Thymus (tissue), 11 donors: Measurements from ENCODE around the gene MCM6. TPM values are rescaled to one million over a fixed set of nuclear protein-coding genes. Genes with fewer than 3 reads are reported as not detected.
"Not testable (repeated sequence)": the region's sequence is repeated elsewhere in the genome, so short reads cannot be mapped to it uniquely, and the experiment has no call there.

Experiments
- DNase-seq, 9 donors: peaks; one replicate each; pipeline ENCODE4 v3.0.0-alpha.2; 2013; ENCODE audit warnings: low spot score in 9 of 9, low read depth in 6 of 9, missing footprints in 1 of 9
- H3K27ac ChIP-seq, 2 donors: one replicate each; pipeline ENCODE4 v1.5.1; 2013; ENCODE audit warnings: control low read depth in 1 of 2, low read depth in 1 of 2, low read length in 1 of 2, mild to moderate bottlenecking in 1 of 2, moderate library complexity in 1 of 2
- H3K27me3 ChIP-seq, 2 donors: one replicate each; pipeline ENCODE4 v1.5.1; 2013; ENCODE audit warnings: low read length in 1 of 2; ENCODE audit not compliant: control insufficient read depth in 2 of 2, insufficient read depth in 1 of 2
- H3K36me3 ChIP-seq, 2 donors: one replicate each; pipeline ENCODE4 v1.5.1; 2013; ENCODE audit warnings: low read length in 1 of 2, mild to moderate bottlenecking in 1 of 2, moderate library complexity in 1 of 2; ENCODE audit not compliant: control insufficient read depth in 2 of 2, insufficient read depth in 2 of 2
- H3K4me1 ChIP-seq, 2 donors: one replicate each; pipeline ENCODE4 v1.5.1; 2013; ENCODE audit warnings: low read length in 2 of 2; ENCODE audit not compliant: control insufficient read depth in 2 of 2, insufficient read depth in 2 of 2
- H3K4me3 ChIP-seq, 2 donors: one replicate each; pipeline ENCODE4 v1.5.1; 2013; ENCODE audit warnings: low read length in 2 of 2, control low read depth in 1 of 2, mild to moderate bottlenecking in 1 of 2
- H3K9me3 ChIP-seq, 2 donors: one replicate each; pipeline ENCODE4 v1.5.1; 2013; ENCODE audit warnings: low read length in 1 of 2, mild to moderate bottlenecking in 1 of 2; ENCODE audit not compliant: control insufficient read depth in 2 of 2, insufficient read depth in 1 of 2
- WGBS: extraction: QIAGEN DNeasy Blood & Tissue Kit; methylation state at CpG from one replicate; pipeline ENCODE4 v1.1.7; 2013; 5-methylcytosine and 5-hydroxymethylcytosine counted together
- polyA plus RNA-seq: library from polyadenylated mRNA; stranded (reverse); fragments of 200-250 nt; gene quantifications from one replicate; pipeline ENCODE4 v1.2.3, GENCODE V29; 2013
- total RNA-seq: library from RNA; stranded (reverse); fragments of 120-200 nt; gene quantifications from one replicate; pipeline ENCODE4 v1.2.4, GENCODE V29; 2013
- donor health status: healthy.

MCM6 gene
- total and polyA plus RNA-seq, 2 donors = 19.5 to 52.4 TPM

DNA sequence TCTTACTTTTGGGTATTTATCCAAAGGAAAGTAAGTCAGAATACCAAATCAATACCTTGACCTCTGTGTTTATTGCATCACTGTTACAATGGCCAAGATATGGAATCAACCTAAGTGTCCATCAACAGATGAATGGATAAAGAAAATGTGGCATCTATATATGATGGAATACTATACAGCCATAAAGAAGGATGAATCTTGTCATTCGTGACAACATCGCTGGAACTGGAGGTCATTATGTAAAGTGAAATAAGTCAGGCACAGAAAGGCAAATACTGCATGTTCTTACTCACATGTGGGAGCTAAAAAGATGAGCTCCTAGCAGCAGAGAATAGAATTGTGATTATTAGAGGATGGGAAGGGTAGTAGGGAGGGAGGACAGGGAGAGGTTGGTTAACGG is 73.9 kb downstream of the MCM6 start:
- H3K4me3 ChIP-seq = no peak overlapping the region
- WGBS = 65% methylated on average over 3 of the region's 3 CpGs

DNA sequence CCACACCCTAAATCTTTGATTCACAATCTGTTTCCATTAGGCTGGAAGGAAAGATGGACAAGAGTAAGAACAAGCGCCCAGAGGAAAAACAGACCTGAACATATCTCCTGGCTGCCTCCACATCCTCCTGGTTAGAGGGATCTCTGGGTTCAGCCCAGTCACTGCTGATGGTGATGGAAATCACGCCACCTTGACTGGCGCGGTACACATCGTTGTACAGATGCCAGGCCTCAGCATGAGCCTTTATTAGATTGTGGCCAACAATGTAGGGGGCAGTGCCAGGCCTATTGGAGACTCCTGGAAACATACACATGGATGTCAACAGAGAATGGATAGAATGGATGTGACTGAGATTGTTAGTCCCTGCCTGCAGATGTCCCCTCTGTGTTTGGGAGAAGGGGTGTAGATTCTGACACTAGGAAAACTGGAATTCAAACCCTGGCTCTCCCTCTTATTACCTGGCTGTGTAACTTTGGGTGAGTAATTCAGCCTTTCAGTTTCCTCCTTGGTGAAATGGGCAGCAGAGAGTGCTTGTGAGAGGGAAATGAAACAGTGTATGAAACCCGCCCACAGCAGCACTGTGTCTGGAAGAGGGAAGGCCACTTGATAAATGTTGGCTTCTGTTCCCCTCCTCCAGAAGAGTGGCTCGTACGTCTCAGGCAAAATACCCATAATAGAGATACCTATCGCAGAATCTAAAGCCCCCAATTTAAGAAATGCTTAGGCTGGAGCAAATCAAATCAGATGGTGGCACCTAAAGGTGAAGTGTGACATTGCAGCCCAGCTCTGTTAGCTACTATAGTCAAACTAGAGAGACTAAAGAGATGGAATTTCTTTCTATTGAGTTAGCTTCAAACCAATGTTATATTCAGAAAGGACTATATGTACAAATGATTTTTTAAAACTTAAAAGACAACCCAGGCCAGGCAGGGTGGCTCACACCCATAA is 75.5 kb downstream of the MCM6 start:
- no peaks in the 10 kb centered on the region for H3K27me3 ChIP-seq
- 93% methylated on average over 9 of the region's 9 CpGs for WGBS
- no peak for DNase-seq
- H3K9me3 ChIP-seq = peaks cover 0 to 28% of the 10 kb centered on the region in 2 donors
- no peak overlapping the region for H3K27ac ChIP-seq
- no peak overlapping the region for H3K4me3 ChIP-seq
- H3K36me3 ChIP-seq = no peaks in the 10 kb centered on the region
- H3K4me1 ChIP-seq = peaks cover 2 to 23% of the 10 kb centered on the region in 2 donors

More for the DNA sequence above, 73.9 kb downstream of the MCM6 start:
- H3K27me3 ChIP-seq = no peaks in the 10 kb centered on the region
- no peak overlapping the region for H3K27ac ChIP-seq
- no peak for DNase-seq
- peaks cover 2 to 18% of the 10 kb centered on the region in 2 donors for H3K4me1 ChIP-seq
- peaks cover 0 to 24% of the 10 kb centered on the region in 2 donors for H3K9me3 ChIP-seq
- H3K36me3 ChIP-seq = no peaks in the 10 kb centered on the region

DNA sequence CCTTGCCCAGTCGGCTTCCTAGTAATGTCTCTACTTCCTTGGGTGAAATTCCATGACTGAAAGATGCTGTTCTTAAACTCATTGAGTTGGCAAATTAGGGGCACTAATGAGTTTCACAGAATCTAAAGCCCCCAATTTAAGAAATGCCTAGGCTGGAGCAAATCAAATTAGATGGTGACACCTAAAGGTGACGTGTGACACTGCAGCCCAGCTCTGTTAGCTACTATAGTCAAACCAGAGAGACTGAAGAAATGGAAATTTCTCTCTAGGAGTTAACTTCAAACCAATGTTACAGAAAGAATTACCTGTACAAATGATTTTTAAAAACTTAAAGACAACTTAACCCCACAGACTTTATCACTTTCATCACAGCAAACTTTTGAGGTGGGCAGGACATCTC is 76.5 kb downstream of the MCM6 start:
- Histone ChIP-seq H3K4me3 (no peak overlapping the region), H3K27ac (no peak overlapping the region), H3K36me3 (no peaks in the 10 kb centered on the region), H3K27me3 (no peaks in the 10 kb centered on the region), H3K4me1 (peaks cover 2 to 26% of the 10 kb centered on the region in 2 donors), H3K9me3 (peaks cover 0 to 28% of the 10 kb centered on the region in 2 donors)
- 77% methylated on average over 2 of the region's 2 CpGs for WGBS
- no peak for DNase-seq

DNA sequence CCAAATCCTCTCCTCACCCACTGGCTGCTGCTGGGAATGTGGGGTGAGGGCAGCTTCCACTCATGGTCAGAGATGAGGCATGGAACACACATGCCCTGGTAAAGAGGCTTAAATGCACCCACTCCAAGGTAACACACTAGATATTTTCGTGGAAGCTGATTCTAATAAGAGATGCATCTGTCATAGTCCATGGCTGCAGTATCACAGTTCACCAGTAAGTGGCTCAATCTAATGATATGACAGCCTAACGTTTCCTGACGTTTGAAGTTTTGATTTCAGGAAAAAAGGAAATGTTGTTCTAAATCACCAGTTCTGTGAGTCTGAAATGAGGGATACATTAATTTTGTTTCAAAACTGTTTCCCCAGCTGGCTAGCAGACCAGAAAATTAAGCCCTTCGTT is 77.5 kb downstream of the MCM6 start:
- Histone ChIP-seq H3K9me3 (peaks cover 0 to 28% of the 10 kb centered on the region in 2 donors), H3K36me3 (no peaks in the 10 kb centered on the region), H3K4me3 (no peak overlapping the region), H3K27me3 (no peaks in the 10 kb centered on the region), H3K4me1 (peaks cover 6 to 35% of the 10 kb centered on the region in 2 donors), H3K27ac (no peak overlapping the region)
- 30% methylated on average over 4 of the region's 4 CpGs for WGBS
- DNase-seq = no peak

DNA sequence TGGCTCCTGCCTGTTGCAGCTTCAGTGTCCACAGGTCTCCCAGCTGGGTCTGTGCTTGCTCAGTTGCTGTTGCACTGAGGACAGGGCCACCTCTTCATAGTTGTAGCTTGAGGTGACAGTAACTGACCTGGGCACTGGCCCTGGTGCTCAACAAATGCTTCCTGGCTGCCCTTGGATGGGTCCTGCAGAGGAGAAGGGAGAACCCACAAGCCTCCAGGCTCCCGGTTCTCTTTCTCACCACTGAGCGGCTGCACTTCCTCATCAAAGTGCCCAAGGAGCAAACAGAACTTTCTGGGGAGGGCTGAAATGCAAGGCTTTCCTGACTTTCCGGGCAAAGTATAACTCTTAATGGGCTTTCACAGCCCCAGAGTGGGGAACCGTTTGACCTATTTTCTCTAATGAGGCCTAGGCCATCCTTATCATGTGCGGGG is 78.0 kb downstream of the MCM6 start:
- 42% methylated on average over 5 of the region's 5 CpGs for WGBS

DNA sequence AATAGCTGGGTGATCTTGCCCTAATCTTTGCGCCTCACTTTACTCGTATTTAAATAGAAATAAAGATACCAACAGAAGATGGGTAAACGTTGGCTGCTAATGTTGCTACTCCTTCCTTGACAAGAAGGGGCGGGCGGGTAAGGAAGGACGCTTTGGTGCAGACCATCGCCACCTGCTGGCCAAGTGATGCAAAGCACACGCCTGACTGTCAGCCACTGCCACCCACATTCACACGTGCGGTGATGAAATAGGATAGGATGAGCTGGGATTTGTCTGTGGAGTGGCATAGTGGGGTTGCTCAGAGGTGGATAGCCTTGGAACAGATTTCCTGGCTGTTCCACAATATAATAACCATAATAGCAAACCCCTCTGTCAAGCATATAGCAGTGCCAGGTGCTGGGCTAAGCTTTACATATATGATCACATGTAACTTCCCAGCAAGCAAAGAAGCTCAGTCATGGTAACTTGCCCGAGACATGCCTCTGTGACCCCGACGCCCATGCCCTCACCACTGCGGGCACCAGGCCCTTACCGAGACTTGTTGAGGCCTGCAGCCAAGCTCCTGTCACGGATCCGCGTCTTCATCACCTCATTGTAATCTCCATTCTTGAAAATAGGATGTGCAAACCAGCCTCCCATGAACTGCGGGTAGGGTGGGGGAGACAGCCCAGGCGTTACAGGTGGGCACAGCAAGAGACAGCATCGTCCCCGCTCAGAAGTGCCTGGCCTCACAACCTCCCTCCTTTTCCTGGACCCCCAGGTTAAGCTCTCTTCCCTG is 78.6 kb downstream of the MCM6 start:
- peaks cover 9 to 44% of the 10 kb centered on the region in 2 donors for H3K4me1 ChIP-seq
- H3K4me3 ChIP-seq = no peak overlapping the region
- 53% methylated on average over 22 of the region's 22 CpGs for WGBS
- H3K27ac ChIP-seq = peak overlapping the region in 1 of 2 donors; percentile 40
- DNase-seq = peak in 8 of 9 donors; percentile 60 to 90 (median 81)
- H3K27me3 ChIP-seq = no peaks in the 10 kb centered on the region
- H3K36me3 ChIP-seq = no peaks in the 10 kb centered on the region
- H3K9me3 ChIP-seq = peaks cover 0 to 28% of the 10 kb centered on the region in 2 donors

More for the DNA sequence above, 78.0 kb downstream of the MCM6 start:
- Histone ChIP-seq H3K27me3 (no peaks in the 10 kb centered on the region), H3K9me3 (peaks cover 0 to 28% of the 10 kb centered on the region in 2 donors), H3K4me1 (peaks cover 6 to 38% of the 10 kb centered on the region in 2 donors), H3K36me3 (no peaks in the 10 kb centered on the region), H3K27ac (peak overlapping the region in 1 of 2 donors; percentile 32), H3K4me3 (no peak overlapping the region)
- no peak for DNase-seq

DNA sequence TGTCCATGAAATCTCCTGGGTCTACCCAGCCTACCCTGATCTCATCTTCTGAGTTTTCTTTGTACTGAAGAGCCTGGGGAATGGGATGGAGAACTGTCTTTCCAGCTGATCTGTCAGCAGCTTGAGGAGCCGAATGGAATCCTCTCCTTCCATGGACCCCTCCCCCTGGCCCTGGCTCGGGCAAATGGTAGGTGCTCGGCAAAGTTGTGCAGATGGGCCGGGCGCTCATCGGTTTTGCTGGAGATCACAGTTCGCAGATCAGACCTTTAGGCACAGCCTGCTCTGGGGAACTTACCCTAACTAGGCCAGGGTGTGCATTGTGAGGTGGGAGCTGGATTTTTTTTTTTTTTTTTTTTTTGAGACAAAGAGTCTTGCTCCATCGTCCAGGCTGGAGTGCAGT is 79.6 kb downstream of the MCM6 start:
- H3K4me1 ChIP-seq = peaks cover 19 to 55% of the 10 kb centered on the region in 2 donors
- no peak for DNase-seq

DNA sequence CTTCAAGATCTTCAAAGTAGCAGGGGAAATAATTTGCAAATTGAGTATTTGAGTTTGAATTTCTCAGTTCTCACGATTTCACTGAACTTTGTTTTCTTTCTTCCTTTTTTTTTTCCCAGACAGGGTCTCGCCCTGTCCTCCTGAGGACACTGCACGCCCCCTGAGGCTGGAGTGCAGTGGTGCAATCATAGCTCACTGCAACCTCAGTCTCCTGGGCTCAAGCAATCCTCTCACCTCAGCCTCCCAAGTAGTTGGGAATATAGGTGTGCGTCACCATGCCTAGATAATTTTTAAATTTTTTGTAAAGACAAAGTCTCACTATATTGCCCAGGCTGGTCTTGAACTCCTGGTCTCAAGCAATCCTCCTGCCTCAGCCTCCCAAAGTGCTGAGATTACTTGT is 80.6 kb downstream of the MCM6 start:
- H3K4me3 ChIP-seq, H3K36me3 ChIP-seq, H3K27me3 ChIP-seq, DNase-seq, H3K27ac ChIP-seq: not testable (repeated sequence)
- Histone ChIP-seq H3K9me3 (peaks cover 0 to 16% of the 10 kb centered on the region in 2 donors), H3K4me1 (peaks cover 25 to 63% of the 10 kb centered on the region in 2 donors)
- WGBS = 86% methylated on average over 4 of the region's 4 CpGs

More for the DNA sequence above, 79.6 kb downstream of the MCM6 start:
- no peaks in the 10 kb centered on the region for H3K36me3 ChIP-seq
- 98% methylated on average over 8 of the region's 8 CpGs for WGBS
- peaks cover 0 to 25% of the 10 kb centered on the region in 2 donors for H3K9me3 ChIP-seq
- no peak overlapping the region for H3K27ac ChIP-seq
- no peak overlapping the region for H3K4me3 ChIP-seq
- no peaks in the 10 kb centered on the region for H3K27me3 ChIP-seq
